Posterior vena cava (tissue), 2 donors: ENCODE measurements around the gene IL32. TPM values are rescaled to one million over a fixed set of nuclear protein-coding genes. Genes with fewer than 3 reads are reported as not detected.

Experiments
- DNase-seq: peaks from one replicate; pipeline ENCODE4 v3.0.0-alpha.2; 2020; ENCODE audit warnings: low spot score
- intact Hi-C, 2 donors: fragments of 100-400 bp; cut with DNase I; formaldehyde crosslinking; loops; one replicate each; pipeline versions ENCODE4 v1.14.1 to v1.14.2; 2022 to 2023
- total RNA-seq, 2 donors: library from RNA; stranded (reverse); fragmentation: NEBNext Ultra II Directional; extraction: Animal tissue kit (Norgen Biotek cat#: 25700); gene quantifications; one replicate each; pipeline ENCODE4 v1.2.1, GENCODE V29; 2021
- donor health status: DM: yes; HTN: yes; CAD: no.
- donor health status: DM: yes; HTN: yes; CAD: no.

Gene IL32
- total RNA-seq, 2 donors from 2014 or later, result 56.8 to 65.4 TPM

- intact Hi-C loops, result no loop called here
- no peak for DNase-seq
Measured at GRCh38 chr16:3099395-3099731, 33.9 kb downstream of the IL32 start.

GRCh38 chr16:3099732-3100499, 34.5 kb downstream of the IL32 start:
- intact Hi-C loops, result no loop called here
- peak; percentile 97 for DNase-seq

- intact Hi-C loops, result no loop called here
- DNase-seq, result no peak
Measured at GRCh38 chr16:3101018-3101840, 35.8 kb downstream of the IL32 start.

GRCh38 chr16:3101841-3102470, 36.5 kb downstream of the IL32 start:
- intact Hi-C loops, result no loop called here
- DNase-seq, result no peak

GRCh38 chr16:3106205-3106928, 40.9 kb downstream of the IL32 start:
- intact Hi-C loops, result no loop called here
- DNase-seq, result peak; percentile 97

GRCh38 chr16:3112058-3112880, 46.8 kb downstream of the IL32 start, which contains the start of gene ZNF205:
TSS of gene ZNF205 (plus strand) at chr16:3112586. CDS start at chr16:3113431, 845 bp downstream.
- intact Hi-C loops, result loop anchor here in 1 of 2 donors (10.0 kb wide), 1 partner anchor 47 kb away; the partner anchor contains the start of gene IL32
- DNase-seq, result no peak

GRCh38 chr16:3112881-3113574, 47.6 kb downstream of the IL32 start:
- intact Hi-C loops, result loop anchor here in 1 of 2 donors (10.0 kb wide), 1 partner anchor 48 kb away; the partner anchor contains the start of gene IL32
- no peak for DNase-seq

GRCh38 chr16:3113765-3114479, 48.5 kb downstream of the IL32 start:
- DNase-seq, result no peak
- intact Hi-C loops, result loop anchor here in 1 of 2 donors (10.0 kb wide), 1 partner anchor 49 kb away; the partner anchor contains the start of gene IL32

- intact Hi-C loops, result loop anchor here in 1 of 2 donors (10.0 kb wide), 1 partner anchor 50 kb away; the partner anchor contains the start of gene IL32
- no peak for DNase-seq
Measured at GRCh38 chr16:3115003-3115402, 49.6 kb downstream of the IL32 start.

GRCh38 chr16:3115561-3115960, 50.1 kb downstream of the IL32 start:
- intact Hi-C loops, result loop anchor here in 1 of 2 donors (10.0 kb wide), 1 partner anchor 51 kb away; the partner anchor contains the start of gene IL32
- DNase-seq, result no peak

- intact Hi-C loops, result loop anchor here in 1 of 2 donors (10.0 kb wide), 1 partner anchor 53 kb away; the partner anchor contains the start of gene IL32
- no peak for DNase-seq
Measured at GRCh38 chr16:3118204-3118790, 52.9 kb downstream of the IL32 start.

- DNase-seq, result no peak
Measured at GRCh38 chr16:3118846-3119245, 53.4 kb downstream of the IL32 start.

More at GRCh38 chr16:3118846-3119245, 53.4 kb downstream of the IL32 start:
- intact Hi-C loops, result loop anchor here in 1 of 2 donors (10.0 kb wide), 1 partner anchor 54 kb away; the partner anchor contains the start of gene IL32
